ENCODE measurements around the gene ATP6V0C.

DNA sequence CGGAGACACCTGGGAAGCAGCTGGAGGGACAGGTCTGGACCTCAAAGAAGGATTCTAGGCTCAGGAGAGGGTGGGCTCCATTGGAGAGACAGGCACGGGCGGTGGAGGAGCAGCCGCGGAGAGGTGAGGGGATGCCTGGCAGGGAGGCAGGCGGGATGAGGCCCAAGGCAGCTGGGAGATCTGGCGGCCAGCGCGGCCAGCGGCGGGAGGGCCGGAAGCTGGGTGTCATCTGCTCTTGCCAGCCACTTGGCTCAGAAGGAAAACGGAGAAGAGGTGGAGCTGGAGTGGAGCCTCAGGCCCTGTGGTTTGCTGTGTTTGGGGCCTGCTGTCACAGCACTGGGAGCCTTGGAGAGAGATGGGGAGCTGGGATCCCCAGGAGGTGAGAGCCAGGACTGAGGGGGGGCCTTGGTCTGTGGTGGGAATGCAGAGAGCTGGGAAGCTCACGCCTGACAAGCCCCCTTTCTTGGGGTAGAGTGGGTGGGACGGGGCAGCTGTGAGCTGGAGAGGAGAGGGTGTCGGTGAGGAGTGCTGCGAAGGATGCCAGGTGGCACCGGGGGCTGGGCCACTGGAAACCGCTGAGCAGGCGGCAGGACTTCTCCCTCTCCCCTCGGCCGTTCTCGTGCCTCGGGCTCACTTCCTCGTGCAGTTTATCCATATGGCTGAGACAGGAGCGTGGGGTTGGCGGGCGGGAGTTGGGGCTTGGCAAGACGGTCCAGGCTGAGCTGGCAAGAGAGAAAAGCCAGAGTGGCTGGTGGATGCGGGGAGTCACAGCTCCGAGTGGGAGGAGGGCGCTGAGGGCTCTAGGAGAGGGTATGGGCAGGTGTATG is 30.8 kb upstream of the ATP6V0C start:
- TF ChIP-seq, protein P1, sequence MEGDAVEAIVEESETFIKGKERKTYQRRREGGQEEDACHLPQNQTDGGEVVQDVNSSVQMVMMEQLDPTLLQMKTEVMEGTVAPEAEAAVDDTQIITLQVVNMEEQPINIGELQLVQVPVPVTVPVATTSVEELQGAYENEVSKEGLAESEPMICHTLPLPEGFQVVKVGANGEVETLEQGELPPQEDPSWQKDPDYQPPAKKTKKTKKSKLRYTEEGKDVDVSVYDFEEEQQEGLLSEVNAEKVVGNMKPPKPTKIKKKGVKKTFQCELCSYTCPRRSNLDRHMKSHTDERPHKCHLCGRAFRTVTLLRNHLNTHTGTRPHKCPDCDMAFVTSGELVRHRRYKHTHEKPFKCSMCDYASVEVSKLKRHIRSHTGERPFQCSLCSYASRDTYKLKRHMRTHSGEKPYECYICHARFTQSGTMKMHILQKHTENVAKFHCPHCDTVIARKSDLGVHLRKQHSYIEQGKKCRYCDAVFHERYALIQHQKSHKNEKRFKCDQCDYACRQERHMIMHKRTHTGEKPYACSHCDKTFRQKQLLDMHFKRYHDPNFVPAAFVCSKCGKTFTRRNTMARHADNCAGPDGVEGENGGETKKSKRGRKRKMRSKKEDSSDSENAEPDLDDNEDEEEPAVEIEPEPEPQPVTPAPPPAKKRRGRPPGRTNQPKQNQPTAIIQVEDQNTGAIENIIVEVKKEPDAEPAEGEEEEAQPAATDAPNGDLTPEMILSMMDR (IDR thresholded peaks at IDR 0.05; ENCODE audit: insufficient read depth, low read depth, low read length): no peak
- TF ChIP-seq EZH2 (IDR thresholded peaks at IDR 0.05; ENCODE audit: insufficient read depth, low read length): no peak
